Mammary epithelial cell (primary cell): ENCODE data around the gene KCMF1.
A peak's percentile ranks its signal among the peaks of the same experiment; 100 is the strongest.

Experiments used
- CTCF ChIP-seq, 2 donors: IDR thresholded peaks in 1 of 2; conservative IDR thresholded peaks in 1 of 2; 2 replicates each; pipeline ENCODE4 v1.5.1; 2011 to 2012; ENCODE audit warnings: inconsistent platforms in 2 of 2, low read length in 2 of 2, mild to moderate bottlenecking in 2 of 2, control low read depth in 1 of 2, low read depth in 1 of 2; ENCODE audit not compliant: insufficient read depth in 1 of 2; ENCODE audit errors: extremely low read depth in 1 of 2
- EZH2 ChIP-seq: IDR thresholded peaks from 2 replicates; pipeline ENCODE4 v1.6.1; 2012; ENCODE audit warnings: low read length, inconsistent platforms, borderline replicate concordance

GRCh38 chr2:85015653-85016360 is 44.8 kb downstream of the KCMF1 start:
- peak in 1 of 2 donors; percentile 25 for TF ChIP-seq CTCF (conservative IDR thresholded peaks at IDR 0.05 in 1 of 2, IDR thresholded peaks at IDR 0.05 in 1 of 2; ENCODE audit: extremely low read depth in 1 of 2, insufficient read depth in 1 of 2, low read depth in 1 of 2, low read length in 2 of 2)
- no peak for TF ChIP-seq EZH2
